ENCODE results near the gene IGFBP2.

DNA sequence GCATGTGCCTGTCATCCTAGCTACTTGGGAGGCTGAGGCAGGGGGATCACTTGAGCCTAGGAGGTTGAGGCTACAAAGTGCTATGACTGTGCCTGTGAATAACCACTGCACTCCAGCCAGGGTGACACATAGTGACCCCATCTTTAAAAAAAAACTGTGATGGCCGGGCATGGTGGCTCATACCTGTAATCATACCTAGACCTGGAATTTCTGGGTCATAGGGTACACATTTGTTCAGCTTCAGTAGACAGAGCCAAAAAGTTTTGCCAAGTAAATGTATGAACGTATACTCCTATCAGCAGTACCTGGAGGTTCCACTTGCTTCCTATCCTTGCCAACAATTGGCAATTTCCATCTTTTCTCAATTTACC lies 6.4 kb upstream of the IGFBP2 start:
- TF ChIP-seq TAF1 (IDR thresholded peaks at IDR 0.05; ENCODE audit: control insufficient read depth, extremely low read depth, insufficient read depth, low read length, severe bottlenecking): no peak
- TF ChIP-seq, protein P1, sequence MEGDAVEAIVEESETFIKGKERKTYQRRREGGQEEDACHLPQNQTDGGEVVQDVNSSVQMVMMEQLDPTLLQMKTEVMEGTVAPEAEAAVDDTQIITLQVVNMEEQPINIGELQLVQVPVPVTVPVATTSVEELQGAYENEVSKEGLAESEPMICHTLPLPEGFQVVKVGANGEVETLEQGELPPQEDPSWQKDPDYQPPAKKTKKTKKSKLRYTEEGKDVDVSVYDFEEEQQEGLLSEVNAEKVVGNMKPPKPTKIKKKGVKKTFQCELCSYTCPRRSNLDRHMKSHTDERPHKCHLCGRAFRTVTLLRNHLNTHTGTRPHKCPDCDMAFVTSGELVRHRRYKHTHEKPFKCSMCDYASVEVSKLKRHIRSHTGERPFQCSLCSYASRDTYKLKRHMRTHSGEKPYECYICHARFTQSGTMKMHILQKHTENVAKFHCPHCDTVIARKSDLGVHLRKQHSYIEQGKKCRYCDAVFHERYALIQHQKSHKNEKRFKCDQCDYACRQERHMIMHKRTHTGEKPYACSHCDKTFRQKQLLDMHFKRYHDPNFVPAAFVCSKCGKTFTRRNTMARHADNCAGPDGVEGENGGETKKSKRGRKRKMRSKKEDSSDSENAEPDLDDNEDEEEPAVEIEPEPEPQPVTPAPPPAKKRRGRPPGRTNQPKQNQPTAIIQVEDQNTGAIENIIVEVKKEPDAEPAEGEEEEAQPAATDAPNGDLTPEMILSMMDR (IDR thresholded peaks at IDR 0.05 in 2 of 3, conservative IDR thresholded peaks at IDR 0.05 in 1 of 3; ENCODE audit: insufficient read depth in 2 of 3, low read depth in 1 of 3, low read length in 3 of 3): no peak
- TF ChIP-seq FOSL1 (tag; conservative IDR thresholded peaks at IDR 0.05): no peak
- no peak for TF ChIP-seq GABPA (tag; conservative IDR thresholded peaks at IDR 0.05; ENCODE audit: low read depth)
- TF ChIP-seq BCOR (IDR thresholded peaks at IDR 0.05): no peak
- no peak for TF ChIP-seq SIN3B (IDR thresholded peaks at IDR 0.05; ENCODE audit: low read depth)
- TF ChIP-seq PKNOX1 (IDR thresholded peaks at IDR 0.05): no peak
- TF ChIP-seq EZH2 (IDR thresholded peaks at IDR 0.05; ENCODE audit: borderline replicate concordance, low read depth, low read length): no peak
- TF ChIP-seq EHMT2 (IDR thresholded peaks at IDR 0.05): no peak
- no peak for TF ChIP-seq ZNF184 (CRISPR knock-in tag; IDR thresholded peaks at IDR 0.05)
